PFSK-1 (cell line): Measurements from ENCODE around the gene IST1.

ENCODE experiments used
- FOXP2 ChIP-seq: optimal IDR thresholded peaks from 2 replicates; pipeline ENCODE3; 2011; ENCODE audit warnings: borderline replicate concordance, control low read depth, inconsistent platforms; ENCODE audit not compliant: insufficient read depth; ENCODE audit errors: extremely low read length, extremely low read depth
- POLR2AphosphoS5 ChIP-seq: IDR thresholded peaks from 2 replicates; pipeline ENCODE4 v1.6.1; 2012; ENCODE audit warnings: low read depth, mild to moderate bottlenecking, control low read depth, low read length, moderate library complexity
- SIN3A ChIP-seq: IDR thresholded peaks from 2 replicates; pipeline ENCODE4 v1.6.1; 2012; ENCODE audit warnings: mild to moderate bottlenecking, low read length, moderate library complexity, borderline replicate concordance; ENCODE audit not compliant: insufficient read depth
- TAF1 ChIP-seq: IDR thresholded peaks from 2 replicates; pipeline ENCODE4 v1.6.1; 2012; ENCODE audit warnings: low read length, control low read depth, borderline replicate concordance; ENCODE audit not compliant: insufficient read depth
- TF ChIP-seq, protein P1 (sequence below), 2 experiments: IDR thresholded peaks; 2 replicates each; pipeline versions ENCODE4 v1.6.1 to v1.8.0; 2011 to 2012; ENCODE audit warnings: low read depth in 2 of 2, low read length in 2 of 2, control low read depth in 1 of 2, inconsistent platforms in 1 of 2, mild to moderate bottlenecking in 1 of 2, moderate library complexity in 1 of 2; ENCODE audit not compliant: insufficient read depth in 1 of 2

The IST1 gene

DNA sequence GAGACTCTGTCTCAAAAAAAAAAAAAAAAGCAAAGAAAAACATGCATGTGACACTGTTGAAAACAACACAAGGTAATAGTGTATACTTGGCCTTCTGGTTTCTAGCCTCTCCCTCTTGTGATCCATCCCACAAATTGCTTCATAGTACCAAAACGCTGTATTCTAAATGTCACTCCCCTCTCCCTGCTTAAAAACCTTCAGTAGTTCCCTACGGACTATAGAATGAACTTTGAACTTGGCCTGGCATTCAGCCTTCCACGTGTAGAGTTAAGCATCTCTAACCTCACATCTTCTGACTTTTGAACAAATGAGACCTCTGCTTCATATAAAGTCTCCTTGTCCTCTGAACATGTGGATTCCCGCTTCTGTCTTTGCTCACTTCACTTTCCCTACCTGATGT is 16.4 kb upstream of the IST1 start:
- TF ChIP-seq, protein P1, sequence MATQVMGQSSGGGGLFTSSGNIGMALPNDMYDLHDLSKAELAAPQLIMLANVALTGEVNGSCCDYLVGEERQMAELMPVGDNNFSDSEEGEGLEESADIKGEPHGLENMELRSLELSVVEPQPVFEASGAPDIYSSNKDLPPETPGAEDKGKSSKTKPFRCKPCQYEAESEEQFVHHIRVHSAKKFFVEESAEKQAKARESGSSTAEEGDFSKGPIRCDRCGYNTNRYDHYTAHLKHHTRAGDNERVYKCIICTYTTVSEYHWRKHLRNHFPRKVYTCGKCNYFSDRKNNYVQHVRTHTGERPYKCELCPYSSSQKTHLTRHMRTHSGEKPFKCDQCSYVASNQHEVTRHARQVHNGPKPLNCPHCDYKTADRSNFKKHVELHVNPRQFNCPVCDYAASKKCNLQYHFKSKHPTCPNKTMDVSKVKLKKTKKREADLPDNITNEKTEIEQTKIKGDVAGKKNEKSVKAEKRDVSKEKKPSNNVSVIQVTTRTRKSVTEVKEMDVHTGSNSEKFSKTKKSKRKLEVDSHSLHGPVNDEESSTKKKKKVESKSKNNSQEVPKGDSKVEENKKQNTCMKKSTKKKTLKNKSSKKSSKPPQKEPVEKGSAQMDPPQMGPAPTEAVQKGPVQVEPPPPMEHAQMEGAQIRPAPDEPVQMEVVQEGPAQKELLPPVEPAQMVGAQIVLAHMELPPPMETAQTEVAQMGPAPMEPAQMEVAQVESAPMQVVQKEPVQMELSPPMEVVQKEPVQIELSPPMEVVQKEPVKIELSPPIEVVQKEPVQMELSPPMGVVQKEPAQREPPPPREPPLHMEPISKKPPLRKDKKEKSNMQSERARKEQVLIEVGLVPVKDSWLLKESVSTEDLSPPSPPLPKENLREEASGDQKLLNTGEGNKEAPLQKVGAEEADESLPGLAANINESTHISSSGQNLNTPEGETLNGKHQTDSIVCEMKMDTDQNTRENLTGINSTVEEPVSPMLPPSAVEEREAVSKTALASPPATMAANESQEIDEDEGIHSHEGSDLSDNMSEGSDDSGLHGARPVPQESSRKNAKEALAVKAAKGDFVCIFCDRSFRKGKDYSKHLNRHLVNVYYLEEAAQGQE (IDR thresholded peaks at IDR 0.05; ENCODE audit: insufficient read depth in 1 of 2, low read depth in 2 of 2, low read length in 2 of 2): no peak
- TF ChIP-seq POLR2AphosphoS5 (no peak), SIN3A (no peak), TAF1 (no peak), FOXP2 (no peak)

DNA sequence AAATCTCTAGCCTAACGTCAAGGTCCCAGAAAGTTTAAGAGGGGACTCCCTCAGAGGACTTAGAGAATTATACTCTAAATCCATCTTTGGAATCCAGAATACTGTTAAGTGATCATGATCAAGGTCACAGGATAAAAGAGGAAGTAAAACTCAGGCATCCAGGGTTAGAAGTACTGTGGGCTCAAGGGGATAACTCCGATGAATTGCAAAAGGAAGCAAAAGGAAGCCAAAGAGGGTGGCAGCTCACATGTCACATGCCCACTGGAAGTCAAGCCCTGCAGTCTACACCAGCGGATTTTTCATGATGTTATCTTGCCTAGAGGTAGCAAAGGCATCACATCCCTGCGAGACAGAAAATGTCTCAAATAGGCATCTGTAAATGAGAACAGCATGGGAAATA is 15.2 kb upstream of the IST1 start:
- no peak for TF ChIP-seq SIN3A
- TF ChIP-seq TAF1: no peak

DNA sequence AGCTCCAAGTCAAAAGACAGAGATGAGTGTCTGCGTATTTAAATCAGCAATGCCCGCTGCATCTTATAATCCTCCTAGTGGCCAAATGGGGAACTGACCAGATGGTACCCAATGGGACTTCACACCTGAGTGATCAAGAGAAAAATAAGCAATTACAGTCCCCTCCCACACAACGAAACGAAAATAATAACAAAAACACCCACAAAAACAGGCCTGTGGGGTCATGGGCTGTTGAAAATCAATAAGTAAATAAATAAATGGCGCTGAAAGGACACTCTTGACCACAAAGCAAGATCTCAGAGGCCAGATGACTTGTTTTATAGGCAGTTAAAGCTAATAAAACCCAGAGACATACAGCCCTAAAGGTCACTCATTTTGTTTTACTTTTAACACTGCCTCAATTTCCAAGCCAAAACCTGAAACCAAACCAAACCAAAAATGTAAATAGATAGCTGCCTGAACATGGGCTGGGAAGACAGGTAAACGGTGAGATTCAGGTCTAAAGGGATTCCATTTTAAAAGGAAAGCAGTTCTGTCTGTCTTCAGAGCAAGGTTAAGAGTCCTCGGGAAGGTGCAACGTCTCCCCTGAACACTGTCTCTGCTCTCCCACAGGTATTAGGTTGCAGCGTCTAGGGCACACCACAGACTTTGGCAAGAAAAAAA is 12.7 kb upstream of the IST1 start:
- TF ChIP-seq FOXP2 (no peak), POLR2AphosphoS5 (no peak), SIN3A (no peak), TAF1 (no peak)
- TF ChIP-seq, protein P1 (IDR thresholded peaks at IDR 0.05; ENCODE audit: insufficient read depth in 1 of 2, low read depth in 2 of 2, low read length in 2 of 2): no peak

DNA sequence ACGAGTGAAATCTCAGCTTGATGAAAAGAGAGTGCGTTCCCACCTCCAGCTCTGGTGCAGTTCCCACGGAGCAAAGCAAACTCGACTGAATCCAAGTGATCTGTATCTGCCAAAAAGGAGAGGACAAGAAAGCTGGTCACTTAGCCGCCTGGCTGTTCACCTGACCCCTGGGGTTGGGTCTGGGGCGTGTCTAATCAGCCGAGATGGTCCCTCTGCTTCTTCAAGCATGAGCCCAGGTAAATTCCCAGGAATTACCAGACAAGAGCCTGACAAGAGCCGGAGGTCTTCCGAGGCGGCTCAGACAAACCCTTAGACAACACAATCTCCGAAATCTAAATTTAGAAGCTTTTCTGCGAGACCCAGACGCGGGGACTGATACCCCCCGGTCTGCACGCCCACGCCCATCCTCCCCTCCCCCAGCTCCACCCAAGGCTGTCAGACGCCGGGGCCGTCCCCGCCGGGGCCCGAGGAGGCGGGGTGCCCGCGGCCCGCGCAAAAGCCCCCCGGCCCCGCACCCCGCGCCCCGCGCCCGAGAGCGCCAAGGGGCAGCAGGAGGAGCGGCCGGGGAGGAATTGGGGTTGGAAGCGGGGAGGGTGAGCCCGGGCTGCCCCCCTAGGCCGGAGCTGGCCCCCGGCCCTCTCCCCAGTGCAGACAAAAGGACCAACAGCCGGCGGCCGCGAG is 12.0 kb upstream of the IST1 start:
- TF ChIP-seq SIN3A: no peak
- no peak for TF ChIP-seq POLR2AphosphoS5
- no peak for TF ChIP-seq FOXP2
- TF ChIP-seq, protein P1 (IDR thresholded peaks at IDR 0.05; ENCODE audit: insufficient read depth in 1 of 2, low read depth in 2 of 2, low read length in 2 of 2): no peak
- TF ChIP-seq TAF1: no peak

DNA sequence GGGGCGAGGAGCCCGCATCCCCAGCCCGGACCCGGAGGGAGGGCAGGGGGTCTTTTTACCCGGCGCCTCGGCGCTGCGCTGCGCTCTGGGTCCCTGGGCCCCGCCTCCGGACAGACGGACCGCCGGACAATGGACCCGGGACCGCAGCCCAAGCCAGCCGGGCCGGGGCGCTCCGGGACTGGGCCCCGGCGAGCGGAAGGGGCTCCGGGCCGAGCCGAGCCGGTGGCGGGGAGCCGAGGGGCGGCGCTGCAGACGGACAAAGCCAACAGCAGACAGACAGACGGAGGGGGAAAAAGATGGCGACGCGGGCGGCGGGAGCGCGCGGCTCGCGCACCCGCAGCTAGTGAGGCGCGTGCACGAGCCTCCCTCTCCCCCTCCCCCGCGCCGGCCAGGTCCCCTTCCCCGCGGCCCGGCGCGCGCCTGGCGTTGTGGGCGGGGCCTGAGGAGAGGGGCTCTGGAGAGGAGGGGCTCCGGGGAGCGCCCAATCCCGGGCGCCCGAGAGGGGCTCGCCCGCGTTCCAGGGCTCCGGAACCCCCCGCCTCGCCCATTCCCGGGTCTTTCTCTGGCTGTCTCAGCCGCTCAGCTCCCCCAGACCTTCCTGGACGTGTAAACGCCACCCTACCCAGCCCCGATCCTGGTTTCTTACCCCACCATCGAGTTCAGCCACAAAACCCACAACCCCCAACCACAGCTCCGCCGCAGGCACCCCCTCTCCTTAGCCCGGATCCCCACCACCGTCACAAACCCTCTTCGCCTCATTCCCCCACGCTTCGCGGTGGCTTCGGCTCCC is 11.3 kb upstream of the IST1 start, which contains the start of gene ZNF821:
ZNF821 (minus strand) TSS at position 334 of the 790 bp plus-strand sequence. CDS start 4,236 bp downstream, outside the sequence.
- TF ChIP-seq POLR2AphosphoS5: peak; percentile 59
- TF ChIP-seq FOXP2: no peak
- TF ChIP-seq TAF1: peak; percentile 37; the same call in 1 of the 2 replicates
- TF ChIP-seq, protein P1 (IDR thresholded peaks at IDR 0.05; ENCODE audit: insufficient read depth in 1 of 2, low read depth in 2 of 2, low read length in 2 of 2): no peak
- no peak for TF ChIP-seq SIN3A
